ENCODE results near the gene GCN1.
A peak's percentile ranks its signal among the peaks of the same experiment; 100 is the strongest.

GCN1 gene

DNA sequence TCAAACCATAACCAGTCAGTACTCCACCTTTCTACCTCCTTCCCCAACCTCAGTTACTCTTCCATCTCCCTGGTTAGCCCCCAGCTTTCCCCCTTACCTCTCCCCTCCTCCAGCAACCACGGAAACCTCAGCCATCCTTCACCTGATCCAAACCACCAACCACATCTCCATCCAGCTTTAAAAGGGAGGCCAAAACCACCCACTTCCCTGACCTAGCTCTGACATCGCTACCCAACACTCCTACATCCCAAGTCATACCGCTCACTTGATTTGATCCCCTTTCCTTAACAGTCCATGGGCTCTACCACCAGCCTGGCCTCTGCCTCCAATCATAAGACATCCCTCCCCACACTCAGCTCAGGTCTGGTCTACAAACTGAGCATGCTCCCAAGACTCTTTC is 79.4 kb downstream of the GCN1 start:
- WGBS = 96% methylated on average over 3 of the region's 3 CpGs
- Histone ChIP-seq H3K9ac (ENCODE audit: low read length) (peak overlapping the region; percentile 97), H3K4me3 (ENCODE audit: insufficient read depth in 1 of 2, low read depth in 1 of 2, low read length in 2 of 2) (peak overlapping the region in 1 of 2 experiments; percentile 100), H2BK12ac (ENCODE audit: low read length in 2 of 2) (no peak overlapping the region), H3K18ac (ENCODE audit: low read depth in 1 of 2, low read length in 2 of 2) (no peak overlapping the region), H3K23ac (ENCODE audit: low read length in 2 of 2) (no peak overlapping the region), H4K91ac (ENCODE audit: low read length) (no peak overlapping the region), H3K4me1 (ENCODE audit: control insufficient read depth, insufficient read depth, low read depth, low read length) (peaks cover 26% of the 10 kb centered on the region), H4K8ac (ENCODE audit: low read length) (no peak overlapping the region), H2BK15ac (ENCODE audit: low read depth, poor library complexity, severe bottlenecking) (peak overlapping the region; percentile 44), H3K14ac (ENCODE audit: low read length in 2 of 2) (no peak overlapping the region), H3K4ac (ENCODE audit: low read depth in 1 of 2, low read length in 2 of 2) (no peak overlapping the region), H2AK5ac (ENCODE audit: low read length, severe bottlenecking) (no peak overlapping the region), H2BK120ac (ENCODE audit: low read depth, low read length) (no peak overlapping the region), H3K36me3 (ENCODE audit: control insufficient read depth in 1 of 2, insufficient read depth in 2 of 2, low read depth in 1 of 2, low read length in 2 of 2) (peaks cover 3 to 8% of the 10 kb centered on the region in 2 experiments), H3K9me3 (ENCODE audit: control insufficient read depth, low read length) (no peaks in the 10 kb centered on the region), H2BK5ac (ENCODE audit: low read depth, low read length, poor library complexity, severe bottlenecking) (no peak overlapping the region), H2AFZ (ENCODE audit: low read depth, low read length) (no peak overlapping the region), H3K79me1 (replicated peaks; ENCODE audit: low read length, poor library complexity, severe bottlenecking) (no peaks in the 10 kb centered on the region), H3K4me2 (ENCODE audit: low read length, poor library complexity, severe bottlenecking) (peak overlapping the region; percentile 77), H3K27ac (ENCODE audit: low read length, poor library complexity, severe bottlenecking) (no peak overlapping the region), H3K27me3 (ENCODE audit: control insufficient read depth in 1 of 2, insufficient read depth in 1 of 2, low read length in 2 of 2) (no peaks in the 10 kb centered on the region)
- DNase-seq = no peak

DNA sequence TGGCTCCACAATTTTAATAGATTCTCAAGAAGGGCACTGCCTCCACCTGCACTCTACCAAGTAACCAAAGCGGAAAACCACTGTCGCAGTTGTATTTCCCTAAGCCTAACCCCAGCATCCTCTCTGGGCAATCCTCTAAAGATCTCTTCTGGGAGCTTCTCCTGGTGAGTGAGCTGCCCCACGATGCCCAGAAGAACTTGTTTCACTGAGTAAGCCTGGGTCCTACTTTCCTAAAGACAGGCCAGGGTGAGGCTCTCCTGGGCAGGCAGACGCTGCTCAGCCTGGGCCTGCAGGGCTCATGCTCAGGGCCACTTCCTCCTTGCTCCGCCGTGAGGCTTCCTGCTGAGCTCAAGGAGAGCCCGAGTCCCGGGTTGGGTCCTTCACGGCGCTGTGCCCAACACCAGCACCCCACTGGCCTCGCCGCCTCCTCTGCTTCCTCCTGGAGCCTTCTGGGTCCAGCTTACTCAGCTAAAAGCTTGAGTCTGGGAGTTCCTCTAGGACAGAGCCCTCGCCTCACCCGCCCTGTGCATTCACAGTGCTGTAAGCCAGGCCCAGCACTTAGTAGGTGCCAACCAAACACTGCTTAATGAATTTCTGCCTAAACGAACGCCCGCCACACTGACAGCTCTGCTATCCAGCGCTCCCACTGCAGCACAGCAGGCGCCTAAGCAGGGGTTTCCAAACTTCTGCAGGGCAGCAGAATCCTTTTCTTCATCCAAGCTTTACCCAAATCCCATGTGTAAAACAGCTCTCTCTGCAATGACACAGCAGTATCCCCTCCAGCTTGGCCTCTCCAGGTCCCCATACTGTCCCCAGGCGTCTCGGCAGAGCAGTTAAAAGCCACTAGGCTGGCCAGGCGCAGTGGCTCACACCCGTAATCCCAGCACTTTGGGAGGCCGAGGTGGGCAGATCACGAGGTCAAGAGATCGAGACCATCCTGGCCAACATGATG is 83.7 kb downstream of the GCN1 start:
- Histone ChIP-seq H2BK120ac (ENCODE audit: low read depth, low read length) (no peak overlapping the region), H2BK15ac (ENCODE audit: low read depth, poor library complexity, severe bottlenecking) (no peak overlapping the region), H3K36me3 (ENCODE audit: control insufficient read depth in 1 of 2, insufficient read depth in 2 of 2, low read depth in 1 of 2, low read length in 2 of 2) (peaks cover 18 to 21% of the 10 kb centered on the region in 2 experiments), H3K23ac (ENCODE audit: low read length in 2 of 2) (no peak overlapping the region), H3K79me1 (replicated peaks; ENCODE audit: low read length, poor library complexity, severe bottlenecking) (no peaks in the 10 kb centered on the region), H3K18ac (ENCODE audit: low read depth in 1 of 2, low read length in 2 of 2) (peak overlapping the region in 1 of 2 experiments; percentile 41), H4K91ac (ENCODE audit: low read length) (no peak overlapping the region), H3K4me2 (ENCODE audit: low read length, poor library complexity, severe bottlenecking) (peak overlapping the region; percentile 10), H3K27me3 (ENCODE audit: control insufficient read depth in 1 of 2, insufficient read depth in 1 of 2, low read length in 2 of 2) (no peaks in the 10 kb centered on the region), H3K9me3 (ENCODE audit: control insufficient read depth, low read length) (no peaks in the 10 kb centered on the region), H3K4ac (ENCODE audit: low read depth in 1 of 2, low read length in 2 of 2) (peak overlapping the region; percentile 31 to 57), H3K9ac (ENCODE audit: low read length) (no peak overlapping the region), H2BK5ac (ENCODE audit: low read depth, low read length, poor library complexity, severe bottlenecking) (no peak overlapping the region), H2AFZ (ENCODE audit: low read depth, low read length) (no peak overlapping the region), H3K27ac (ENCODE audit: low read length, poor library complexity, severe bottlenecking) (peak overlapping the region; percentile 56), H4K8ac (ENCODE audit: low read length) (no peak overlapping the region), H2BK12ac (ENCODE audit: low read length in 2 of 2) (no peak overlapping the region), H3K4me3 (ENCODE audit: insufficient read depth in 1 of 2, low read depth in 1 of 2, low read length in 2 of 2) (no peak overlapping the region), H3K14ac (ENCODE audit: low read length in 2 of 2) (no peak overlapping the region), H3K4me1 (ENCODE audit: control insufficient read depth, insufficient read depth, low read depth, low read length) (peaks cover 24% of the 10 kb centered on the region), H2AK5ac (ENCODE audit: low read length, severe bottlenecking) (no peak overlapping the region)
- no peak for DNase-seq
- WGBS = 76% methylated on average over 26 of the region's 26 CpGs

DNA sequence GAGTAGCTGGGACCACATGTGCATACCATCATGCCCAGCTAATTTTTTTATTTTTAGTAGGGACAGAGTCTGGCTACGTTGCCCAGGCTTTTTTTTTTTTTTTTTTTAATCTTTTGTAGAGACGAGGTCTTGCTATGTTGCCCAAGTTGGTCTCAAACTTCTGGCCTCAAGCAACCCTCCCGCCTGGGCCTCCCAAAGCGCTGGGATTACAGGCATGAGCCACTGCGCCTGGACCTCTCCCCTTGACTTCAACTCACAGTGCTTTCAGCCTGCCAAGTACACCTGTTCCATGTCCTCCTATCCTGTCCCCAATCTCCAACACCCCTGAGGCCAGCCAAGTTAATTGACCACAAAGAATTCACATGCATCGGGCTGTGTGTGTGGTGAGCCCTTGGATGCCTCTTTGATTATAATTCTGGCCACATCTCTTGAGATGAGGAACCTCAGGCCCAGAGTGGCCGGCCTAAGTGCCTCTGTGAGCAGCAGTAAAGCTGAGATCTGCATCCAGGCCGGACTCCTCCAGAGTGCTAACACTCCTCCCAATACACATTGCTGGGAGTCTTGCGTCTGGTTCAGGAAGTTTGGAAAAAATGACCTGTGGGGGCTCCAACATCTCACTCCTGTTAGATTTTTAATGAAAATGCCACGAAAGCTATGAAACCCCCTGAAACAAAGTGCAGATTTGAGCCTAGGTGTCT is 84.8 kb downstream of the GCN1 start:
- Histone ChIP-seq H3K14ac (ENCODE audit: low read length in 2 of 2) (no peak overlapping the region), H3K9ac (ENCODE audit: low read length) (no peak overlapping the region), H3K4me1 (ENCODE audit: control insufficient read depth, insufficient read depth, low read depth, low read length) (peaks cover 15% of the 10 kb centered on the region), H3K9me3 (ENCODE audit: control insufficient read depth, low read length) (no peaks in the 10 kb centered on the region), H3K23ac (ENCODE audit: low read length in 2 of 2) (no peak overlapping the region), H2BK5ac (ENCODE audit: low read depth, low read length, poor library complexity, severe bottlenecking) (no peak overlapping the region), H2AFZ (ENCODE audit: low read depth, low read length) (no peak overlapping the region), H2BK12ac (ENCODE audit: low read length in 2 of 2) (no peak overlapping the region), H3K18ac (ENCODE audit: low read depth in 1 of 2, low read length in 2 of 2) (no peak overlapping the region), H2AK5ac (ENCODE audit: low read length, severe bottlenecking) (no peak overlapping the region), H3K36me3 (ENCODE audit: control insufficient read depth in 1 of 2, insufficient read depth in 2 of 2, low read depth in 1 of 2, low read length in 2 of 2) (peaks cover 24 to 28% of the 10 kb centered on the region in 2 experiments), H4K8ac (ENCODE audit: low read length) (no peak overlapping the region), H3K27ac (ENCODE audit: low read length, poor library complexity, severe bottlenecking) (no peak overlapping the region), H3K4ac (ENCODE audit: low read depth in 1 of 2, low read length in 2 of 2) (no peak overlapping the region), H3K79me1 (replicated peaks; ENCODE audit: low read length, poor library complexity, severe bottlenecking) (peaks cover 1% of the 10 kb centered on the region), H2BK120ac (ENCODE audit: low read depth, low read length) (no peak overlapping the region), H3K27me3 (ENCODE audit: control insufficient read depth in 1 of 2, insufficient read depth in 1 of 2, low read length in 2 of 2) (no peaks in the 10 kb centered on the region), H3K4me3 (ENCODE audit: insufficient read depth in 1 of 2, low read depth in 1 of 2, low read length in 2 of 2) (no peak overlapping the region), H3K4me2 (ENCODE audit: low read length, poor library complexity, severe bottlenecking) (no peak overlapping the region), H4K91ac (ENCODE audit: low read length) (no peak overlapping the region), H2BK15ac (ENCODE audit: low read depth, poor library complexity, severe bottlenecking) (no peak overlapping the region)
- DNase-seq = no peak
- 93% methylated on average over 10 of the region's 10 CpGs for WGBS

DNA sequence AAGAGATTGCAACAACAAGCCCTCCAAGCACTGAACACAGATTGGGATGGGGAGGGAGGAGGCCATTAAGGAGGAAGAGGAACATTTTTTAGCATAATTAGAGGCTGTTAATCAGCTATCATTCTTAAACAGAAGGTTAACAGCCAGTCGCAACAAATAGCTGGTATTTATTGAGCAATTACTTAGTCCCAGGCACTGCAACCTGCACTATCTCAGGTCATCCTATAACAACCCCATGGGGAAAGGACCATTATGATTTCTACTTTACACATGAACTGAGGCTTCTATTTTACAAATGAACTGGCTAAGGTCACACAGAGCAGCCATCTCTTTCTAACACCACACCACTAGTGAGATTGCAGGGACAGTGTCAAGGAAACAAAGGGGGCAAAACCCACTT is 88.4 kb downstream of the GCN1 start:
- H2AFZ ChIP-seq (ENCODE audit: low read depth, low read length) = no peak overlapping the region
- no peaks in the 10 kb centered on the region for H3K9me3 ChIP-seq (ENCODE audit: control insufficient read depth, low read length)
- no peak overlapping the region for H3K18ac ChIP-seq (ENCODE audit: low read depth in 1 of 2, low read length in 2 of 2)
- no peak overlapping the region for H2BK12ac ChIP-seq (ENCODE audit: low read length in 2 of 2)
- H2BK5ac ChIP-seq (ENCODE audit: low read depth, low read length, poor library complexity, severe bottlenecking) = no peak overlapping the region
- H3K79me1 ChIP-seq (replicated peaks; ENCODE audit: low read length, poor library complexity, severe bottlenecking) = peaks cover 15% of the 10 kb centered on the region
- H4K91ac ChIP-seq (ENCODE audit: low read length) = no peak overlapping the region
- WGBS = 100% methylated on average over 1 of the region's 1 CpG
- no peak overlapping the region for H2BK120ac ChIP-seq (ENCODE audit: low read depth, low read length)
- no peak overlapping the region for H4K8ac ChIP-seq (ENCODE audit: low read length)
- peaks cover 22% of the 10 kb centered on the region for H3K4me1 ChIP-seq (ENCODE audit: control insufficient read depth, insufficient read depth, low read depth, low read length)
- H3K27ac ChIP-seq (ENCODE audit: low read length, poor library complexity, severe bottlenecking) = no peak overlapping the region
- no peak overlapping the region for H3K14ac ChIP-seq (ENCODE audit: low read length in 2 of 2)
- no peak for DNase-seq
- no peak overlapping the region for H3K9ac ChIP-seq (ENCODE audit: low read length)
- no peak overlapping the region for H3K4me2 ChIP-seq (ENCODE audit: low read length, poor library complexity, severe bottlenecking)
- H2AK5ac ChIP-seq (ENCODE audit: low read length, severe bottlenecking) = no peak overlapping the region
- H2BK15ac ChIP-seq (ENCODE audit: low read depth, poor library complexity, severe bottlenecking) = no peak overlapping the region
- H3K23ac ChIP-seq (ENCODE audit: low read length in 2 of 2) = no peak overlapping the region
- no peak overlapping the region for H3K4ac ChIP-seq (ENCODE audit: low read depth in 1 of 2, low read length in 2 of 2)
- H3K36me3 ChIP-seq (ENCODE audit: control insufficient read depth in 1 of 2, insufficient read depth in 2 of 2, low read depth in 1 of 2, low read length in 2 of 2) = peaks cover 40 to 55% of the 10 kb centered on the region in 2 experiments
- no peaks in the 10 kb centered on the region for H3K27me3 ChIP-seq (ENCODE audit: control insufficient read depth in 1 of 2, insufficient read depth in 1 of 2, low read length in 2 of 2)
- no peak overlapping the region for H3K4me3 ChIP-seq (ENCODE audit: insufficient read depth in 1 of 2, low read depth in 1 of 2, low read length in 2 of 2)
